ENCODE data around the gene ST6GAL1.

DNA sequence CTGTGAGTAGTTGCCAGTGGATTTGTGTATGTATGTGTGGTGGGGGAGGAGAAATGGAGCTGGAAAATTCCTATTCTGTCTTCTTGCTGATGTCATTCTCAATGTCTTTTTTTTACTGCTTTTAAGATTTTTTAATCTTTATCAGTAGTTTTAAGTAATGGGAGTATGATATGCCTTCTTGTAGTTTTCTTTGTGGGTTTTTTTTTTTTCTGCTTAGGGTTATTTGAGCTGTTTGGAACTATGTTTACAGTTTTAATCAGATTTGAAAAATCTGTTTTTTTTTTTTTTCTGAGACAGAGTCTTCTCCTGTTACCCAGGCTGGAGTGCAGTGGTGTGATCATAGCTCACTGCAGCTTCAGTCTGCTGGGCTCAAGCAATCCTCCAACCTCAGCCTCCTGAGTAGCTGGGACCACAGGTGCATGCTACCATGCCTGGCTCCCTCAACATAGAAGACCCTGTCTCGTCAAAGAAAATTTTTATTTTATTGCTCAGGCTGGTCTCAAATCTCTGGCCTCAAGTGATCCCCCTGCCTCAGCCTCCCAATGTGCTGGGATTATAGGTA lies 171.8 kb downstream of the ST6GAL1 start:
- TF ChIP-seq, protein P1, sequence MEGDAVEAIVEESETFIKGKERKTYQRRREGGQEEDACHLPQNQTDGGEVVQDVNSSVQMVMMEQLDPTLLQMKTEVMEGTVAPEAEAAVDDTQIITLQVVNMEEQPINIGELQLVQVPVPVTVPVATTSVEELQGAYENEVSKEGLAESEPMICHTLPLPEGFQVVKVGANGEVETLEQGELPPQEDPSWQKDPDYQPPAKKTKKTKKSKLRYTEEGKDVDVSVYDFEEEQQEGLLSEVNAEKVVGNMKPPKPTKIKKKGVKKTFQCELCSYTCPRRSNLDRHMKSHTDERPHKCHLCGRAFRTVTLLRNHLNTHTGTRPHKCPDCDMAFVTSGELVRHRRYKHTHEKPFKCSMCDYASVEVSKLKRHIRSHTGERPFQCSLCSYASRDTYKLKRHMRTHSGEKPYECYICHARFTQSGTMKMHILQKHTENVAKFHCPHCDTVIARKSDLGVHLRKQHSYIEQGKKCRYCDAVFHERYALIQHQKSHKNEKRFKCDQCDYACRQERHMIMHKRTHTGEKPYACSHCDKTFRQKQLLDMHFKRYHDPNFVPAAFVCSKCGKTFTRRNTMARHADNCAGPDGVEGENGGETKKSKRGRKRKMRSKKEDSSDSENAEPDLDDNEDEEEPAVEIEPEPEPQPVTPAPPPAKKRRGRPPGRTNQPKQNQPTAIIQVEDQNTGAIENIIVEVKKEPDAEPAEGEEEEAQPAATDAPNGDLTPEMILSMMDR (conservative IDR thresholded peaks at IDR 0.05), result no peak
- TF ChIP-seq EZH2 (IDR thresholded peaks at IDR 0.05; ENCODE audit: low read depth), result no peak

Data from PC-9 (cell line).